Naive B cell (primary cell): ENCODE data around the gene NAA15. TPM values are rescaled to one million over a fixed set of nuclear protein-coding genes. Genes with fewer than 3 reads are reported as not detected.
A peak's percentile ranks its signal among the peaks of the same experiment; 100 is the strongest.
"Not testable (repeated sequence)": the region's sequence is repeated elsewhere in the genome, so short reads cannot be mapped to it uniquely, and the experiment has no call there.

Experiments
- ATAC-seq, 2 donors: fragments of 150-1000 bp; cut with Tn5 transposase; 2 replicates each; pipeline ENCODE4 v1.10.0; 2021; ENCODE audit warnings: low read depth in 2 of 2, mild to moderate bottlenecking in 2 of 2, moderate library complexity in 2 of 2
- DNase-seq: peaks from one replicate; pipeline ENCODE4 v3.0.0; 2022
- H3K27ac Mint-ChIP-seq, 6 donors: one replicate each; pipeline ENCODE4 v1.8.0; 2020 to 2022; ENCODE audit warnings: mild to moderate bottlenecking in 6 of 6, mixed read lengths in 6 of 6, moderate library complexity in 5 of 6, inconsistent platforms in 2 of 6
- H3K27me3 Mint-ChIP-seq, 3 donors: one replicate each; pipeline ENCODE4 v1.8.0; 2021 to 2022; ENCODE audit warnings: mixed read lengths in 3 of 3, mild to moderate bottlenecking in 1 of 3
- H3K36me3 Mint-ChIP-seq, 2 donors: one replicate each; pipeline ENCODE4 v1.8.0; 2020 to 2022; ENCODE audit warnings: mixed read lengths in 2 of 2, inconsistent platforms in 1 of 2, mild to moderate bottlenecking in 1 of 2
- H3K4me1 Mint-ChIP-seq, 3 donors: one replicate each; pipeline ENCODE4 v1.8.0; 2020 to 2022; ENCODE audit warnings: mixed read lengths in 3 of 3, inconsistent platforms in 1 of 3, mild to moderate bottlenecking in 1 of 3, moderate library complexity in 1 of 3
- H3K4me3 Mint-ChIP-seq, 8 donors: one replicate each; pipeline ENCODE4 v1.8.0; 2020 to 2022; ENCODE audit warnings: mild to moderate bottlenecking in 8 of 8, mixed read lengths in 8 of 8, moderate library complexity in 8 of 8, inconsistent platforms in 2 of 8
- H3K9me3 Mint-ChIP-seq, 7 donors: one replicate each; pipeline ENCODE4 v1.8.0; 2020 to 2022; ENCODE audit warnings: mixed read lengths in 7 of 7, mild to moderate bottlenecking in 5 of 7, inconsistent platforms in 2 of 7, moderate library complexity in 1 of 7
- polyA plus RNA-seq, 6 donors: library from polyadenylated mRNA; unstranded; fragments of 300-500 nt; fragmentation: Illumina TruSeq; gene quantifications; one replicate each; pipeline ENCODE4 v1.2.3, GENCODE V29; 2021; ENCODE audit warnings: low read depth in 6 of 6

The NAA15 gene
- polyA plus RNA-seq, 6 donors from 2014 or later: 22.5 to 57.4 (median 53.4) TPM

DNA sequence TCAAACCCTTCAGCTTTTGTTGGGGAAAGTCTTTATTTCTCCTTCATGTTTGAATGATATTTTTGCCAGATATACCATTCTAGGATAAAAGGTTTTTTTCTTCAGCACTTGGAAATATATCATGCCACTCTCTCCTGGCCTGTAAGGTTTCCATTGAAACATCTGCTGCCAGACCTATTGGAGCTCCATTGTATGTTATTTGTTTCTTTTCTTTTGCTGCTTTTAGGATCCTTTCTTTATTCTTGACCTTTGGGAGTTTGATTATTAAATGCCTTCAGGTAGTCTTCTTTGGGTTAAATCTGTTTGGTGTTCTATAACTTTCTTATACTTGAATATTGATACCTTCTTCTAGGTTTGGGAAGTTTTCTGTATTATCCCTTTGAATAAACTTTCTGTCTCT lies 167.5 kb downstream of the NAA15 start:
- Mint-ChIP-seq H3K4me1 (peaks cover 30 to 54% (median 44%) of the 10 kb centered on the region in 3 donors), H3K36me3 (peaks cover 25 to 35% of the 10 kb centered on the region in 2 donors), H3K9me3 (peaks cover 6 to 30% (median 17%) of the 10 kb centered on the region in 7 donors)
- not testable (repeated sequence) for ATAC-seq, H3K4me3 Mint-ChIP-seq, DNase-seq, H3K27ac Mint-ChIP-seq, H3K27me3 Mint-ChIP-seq

GRCh38 chr4:139469216-139469615 lies 167.9 kb downstream of the NAA15 start:
- H3K4me1 Mint-ChIP-seq: peaks cover 30 to 50% (median 40%) of the 10 kb centered on the region in 3 donors
- DNase-seq: no peak

More at GRCh38 chr4:139469216-139469615, 167.9 kb downstream of the NAA15 start:
- H3K27ac Mint-ChIP-seq: peak overlapping the region in 1 of 6 donors; percentile 43
- H3K9me3 Mint-ChIP-seq: peaks cover 6 to 30% (median 17%) of the 10 kb centered on the region in 7 donors
- no peak overlapping the region for H3K4me3 Mint-ChIP-seq
- ATAC-seq: no peak
- peaks cover 25 to 35% of the 10 kb centered on the region in 2 donors for H3K36me3 Mint-ChIP-seq
- H3K27me3 Mint-ChIP-seq: no peaks in the 10 kb centered on the region

Other genes with a start within 250 kb of the NAA15 start
- gene ELF2, start 124.3 kb upstream of the NAA15 start, polyA plus RNA-seq: 10 to 100 TPM; 40.5 to 56.7 (median 45.9) TPM
- 1 to 10 TPM in 1 of 6 donors, under 1 TPM in 5; 0.24 to 1.0 (median 0.55) TPM for gene MGARP, start 21.3 kb upstream of the NAA15 start, polyA plus RNA-seq
- 100 to 1,000 TPM in 5 of 6 donors, 10 to 100 TPM in 1; 94.9 to 165 (median 123) TPM for gene NDUFC1, start 972 bp downstream of the NAA15 start, polyA plus RNA-seq
- gene RAB33B, start 152.6 kb downstream of the NAA15 start, polyA plus RNA-seq: 10 to 100 TPM in 5 of 6 donors, 1 to 10 TPM in 1; 7.8 to 15.3 (median 12.8) TPM